Right lung (tissue), 10 donors: ENCODE data around the gene COX5B. TPM values are rescaled to one million over a fixed set of nuclear protein-coding genes. Genes with fewer than 3 reads are reported as not detected.
A peak's percentile ranks its signal among the peaks of the same experiment; 100 is the strongest.
"Not testable (repeated sequence)": the region's sequence is repeated elsewhere in the genome, so short reads cannot be mapped to it uniquely, and the experiment has no call there.

Experiments
- DNase-seq, 2 donors: peaks; one replicate each; pipeline ENCODE4 v3.0.0-alpha.2; 2013
- long read RNA-seq, 8 donors: transcript quantifications; one replicate each; lab custom pipeline, GENCODE V29; 2026
- polyA plus RNA-seq, 5 donors: library from polyadenylated mRNA; unstranded; fragments of 120-200 nt; gene quantifications; one replicate each; pipeline versions ENCODE4 v1.2.1 to v1.2.3, GENCODE V29; 2013; ENCODE audit warnings: inconsistent platforms in 1 of 5, low replicate concordance in 1 of 5; ENCODE audit not compliant: insufficient read length in 5 of 5, insufficient read depth in 1 of 5

COX5B gene, protein sequence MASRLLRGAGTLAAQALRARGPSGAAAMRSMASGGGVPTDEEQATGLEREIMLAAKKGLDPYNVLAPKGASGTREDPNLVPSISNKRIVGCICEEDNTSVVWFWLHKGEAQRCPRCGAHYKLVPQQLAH
- polyA plus RNA-seq: 100 to 1,000 TPM; 110 to 149 (median 127) TPM
- long read RNA-seq, donor 1, transcript COX5B-201 (4 exons, 712 nt): major isoform, 320 of 380 reads
- long read RNA-seq, donor 1, partial matches to known transcripts: 54 of 380 reads
- long read RNA-seq, donor 1, other reads (novel, unspliced or antisense): 6 of 380 reads
- long read RNA-seq, donor 2, transcript COX5B-201 (4 exons, 712 nt): major isoform, 116 of 122 reads
- long read RNA-seq, donor 2, partial matches to known transcripts: 5 of 122 reads
- long read RNA-seq, donor 2, other reads (novel, unspliced or antisense): 0 of 122 reads
- long read RNA-seq, donor 3, transcript COX5B-201 (4 exons, 712 nt): major isoform, 254 of 315 reads
- long read RNA-seq, donor 3, partial matches to known transcripts: 60 of 315 reads
- long read RNA-seq, donor 3, other reads (novel, unspliced or antisense): 0 of 315 reads
- long read RNA-seq, donor 4, transcript COX5B-201 (4 exons, 712 nt): major isoform, 168 of 191 reads
- long read RNA-seq, donor 4, partial matches to known transcripts: 22 of 191 reads
- long read RNA-seq, donor 4, other reads (novel, unspliced or antisense): 0 of 191 reads
- long read RNA-seq, donor 5, transcript COX5B-201 (4 exons, 712 nt): major isoform, 363 of 399 reads
- long read RNA-seq, donor 5, partial matches to known transcripts: 29 of 399 reads
- long read RNA-seq, donor 5, other reads (novel, unspliced or antisense): 6 of 399 reads
- long read RNA-seq, donor 6, transcript COX5B-201 (4 exons, 712 nt): major isoform, 305 of 316 reads
- long read RNA-seq, donor 6, partial matches to known transcripts: 10 of 316 reads
- long read RNA-seq, donor 6, other reads (novel, unspliced or antisense): 0 of 316 reads
- long read RNA-seq, donor 7, transcript COX5B-201 (4 exons, 712 nt): major isoform, 85 of 86 reads
- long read RNA-seq, donor 7, partial matches to known transcripts: 0 of 86 reads
- long read RNA-seq, donor 7, other reads (novel, unspliced or antisense): 0 of 86 reads
- long read RNA-seq, donor 8, transcript COX5B-201 (4 exons, 712 nt): major isoform, 100 of 113 reads
- long read RNA-seq, donor 8, partial matches to known transcripts: 13 of 113 reads
- long read RNA-seq, donor 8, other reads (novel, unspliced or antisense): 0 of 113 reads

DNA sequence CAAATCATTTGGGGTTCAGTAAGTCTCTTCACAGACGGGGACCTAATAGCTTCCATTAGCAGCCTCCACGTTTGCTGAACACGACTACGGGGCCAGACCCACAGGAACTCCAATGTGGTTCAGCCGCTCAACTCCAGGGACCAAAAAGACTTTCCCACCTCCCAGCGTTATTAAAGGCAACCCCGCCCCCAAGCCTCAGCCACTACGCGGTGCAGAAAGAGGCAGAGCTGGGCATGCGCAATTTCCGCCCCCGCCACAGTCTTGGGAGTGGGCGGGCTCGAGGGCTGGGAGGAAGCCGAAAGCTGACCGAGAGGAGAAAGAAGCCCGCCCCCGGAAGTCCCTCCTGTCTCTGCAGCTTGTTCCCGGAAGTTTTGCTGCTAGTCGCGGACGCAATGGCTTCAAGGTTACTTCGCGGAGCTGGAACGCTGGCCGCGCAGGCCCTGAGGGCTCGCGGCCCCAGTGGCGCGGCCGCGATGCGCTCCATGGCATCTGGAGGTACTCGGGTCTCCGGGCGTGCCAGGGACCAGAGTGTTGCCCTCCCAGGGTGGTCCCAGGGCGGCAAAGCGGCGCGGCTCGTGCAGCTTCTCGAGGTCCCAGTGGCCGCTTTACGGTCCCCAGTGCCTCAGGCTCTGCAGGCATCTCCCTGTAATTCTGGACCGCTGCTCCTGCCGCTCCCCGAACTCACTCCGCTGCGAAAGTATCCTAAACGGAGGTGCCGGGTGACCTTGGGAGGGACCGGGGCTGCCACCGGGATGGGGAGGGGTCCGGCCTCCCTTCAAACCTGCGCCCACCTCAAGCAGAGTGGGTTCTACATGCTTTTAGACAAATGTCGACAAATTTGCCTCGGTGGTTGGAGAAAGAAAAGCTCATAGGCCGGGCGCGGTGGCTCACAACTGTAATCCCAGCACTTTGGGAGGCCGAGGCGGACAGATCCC, at the start of gene COX5B:
COX5B (plus strand) TSS at position 368 of the 935 bp plus-strand sequence; CDS start at position 393, 25 bp downstream.
- DNase-seq: peak; percentile 96 to 97

DNA sequence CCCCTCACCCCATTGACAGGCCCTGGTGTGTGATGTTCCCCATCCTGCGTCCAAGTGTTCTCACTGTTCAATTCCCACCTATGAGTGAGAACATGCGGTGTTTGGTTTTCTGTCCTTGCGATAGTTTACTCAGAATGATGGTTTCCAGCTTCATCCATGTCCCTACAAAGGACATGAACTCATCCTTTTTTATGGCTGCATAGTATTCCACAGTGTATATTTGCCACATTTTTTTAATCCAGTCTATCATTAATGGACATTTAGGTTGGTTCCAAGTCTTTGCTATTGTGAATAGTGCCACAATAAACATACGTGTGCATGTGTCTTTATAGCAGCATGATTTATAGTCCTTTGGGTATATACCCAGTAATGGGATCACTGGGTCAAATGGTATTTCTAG, 49.7 kb upstream of the COX5B start:
- not testable (repeated sequence) for DNase-seq

DNA sequence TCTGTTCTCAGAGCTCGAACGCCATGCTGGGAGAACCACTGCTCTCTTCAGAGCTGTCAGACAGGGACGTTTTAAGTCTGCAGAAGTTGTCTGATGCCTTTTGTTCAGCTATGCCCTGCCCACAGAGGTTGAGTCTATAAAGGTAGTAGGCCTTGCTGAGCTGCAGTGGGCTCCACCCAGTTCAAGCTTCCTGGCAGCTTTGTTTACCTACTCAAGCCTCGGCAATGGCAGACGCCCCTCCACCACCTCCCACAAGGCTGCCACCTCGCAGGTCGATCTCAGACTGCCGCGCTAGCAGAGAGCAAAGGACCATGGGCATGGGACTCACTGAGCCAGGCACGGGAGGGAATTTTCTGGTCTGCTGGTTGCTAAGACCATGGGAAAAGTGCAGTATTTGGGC, 44.3 kb upstream of the COX5B start:
- DNase-seq: not testable (repeated sequence)

DNA sequence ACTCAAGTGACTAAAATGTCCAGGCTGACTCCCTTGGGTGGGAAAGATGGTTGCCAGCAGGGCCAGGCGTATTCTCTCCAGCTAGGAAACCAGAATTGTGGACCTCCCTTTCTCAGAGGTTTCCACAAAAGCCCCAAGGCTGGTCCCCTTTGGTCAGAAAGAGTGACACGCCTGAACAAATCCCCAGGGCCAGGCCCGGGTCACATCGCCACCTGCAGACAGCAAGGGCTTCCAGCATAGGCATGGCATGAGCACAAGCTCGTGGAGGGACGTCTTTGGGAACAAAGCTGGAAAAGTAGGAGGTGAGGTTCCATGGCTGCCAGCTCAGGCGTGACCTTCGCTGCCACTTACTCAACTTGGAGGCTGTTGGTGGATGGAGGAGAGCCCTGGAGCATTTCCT, 40.8 kb upstream of the COX5B start:
- not testable (repeated sequence) for DNase-seq

DNA sequence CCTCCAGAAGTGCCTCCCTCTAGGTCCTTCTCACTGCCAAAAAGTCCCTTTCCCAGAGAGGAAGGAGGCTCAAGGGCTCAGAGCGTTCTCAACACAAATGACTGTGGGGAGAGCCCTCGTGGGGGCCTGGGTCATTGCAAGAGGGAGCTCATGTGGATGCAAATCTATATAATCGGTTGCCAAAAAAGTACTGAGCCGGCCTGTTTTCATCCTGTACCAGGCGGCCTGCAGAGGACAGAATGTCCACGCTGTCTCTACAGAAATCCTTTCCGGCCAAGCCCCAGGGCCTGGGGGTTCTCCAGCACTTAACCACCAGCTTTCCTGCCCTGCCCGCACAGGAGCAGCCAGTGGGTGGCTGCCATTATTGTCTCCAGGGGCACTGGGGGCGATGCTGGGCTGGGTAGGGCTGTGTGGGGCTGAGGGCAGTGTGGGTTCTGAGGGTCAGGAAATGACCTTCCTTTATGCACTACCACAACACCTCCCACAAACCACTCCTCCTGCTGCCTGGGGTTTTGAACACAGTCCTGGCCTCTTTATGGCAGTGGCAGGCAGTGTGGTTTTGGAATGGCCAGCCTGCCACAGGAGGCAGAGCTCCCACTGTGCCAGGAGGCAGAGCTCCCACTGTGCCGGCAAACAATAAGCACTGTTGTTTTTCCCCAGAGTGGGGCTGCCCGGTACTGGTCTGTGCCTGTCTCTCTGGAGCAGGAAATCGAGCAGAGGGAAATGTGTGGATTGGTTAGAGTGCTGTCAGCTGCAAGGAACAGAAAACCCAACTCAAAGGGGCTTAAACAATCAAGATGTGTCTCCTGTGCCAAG, 40.1 kb upstream of the COX5B start:
- not testable (repeated sequence) for DNase-seq

DNA sequence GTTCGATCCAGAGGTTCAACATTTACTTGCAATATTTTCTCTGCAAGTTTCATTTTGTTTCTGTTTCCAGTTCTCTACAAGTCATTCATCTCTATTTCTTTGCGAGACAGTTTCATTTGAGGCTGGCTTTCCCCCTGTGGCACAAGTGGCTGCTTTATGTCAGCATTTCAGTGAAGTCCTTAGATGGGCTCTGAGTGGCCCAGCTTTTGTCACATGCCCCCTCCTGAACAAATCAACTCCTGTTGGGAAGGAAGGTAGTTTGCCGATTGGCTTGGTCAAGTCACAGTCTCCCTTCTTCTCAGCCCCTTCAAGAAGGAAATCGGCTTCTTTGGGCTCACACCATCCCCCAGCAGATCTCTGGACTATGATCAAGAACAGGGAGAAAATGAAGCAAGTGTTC, 37.1 kb upstream of the COX5B start:
- DNase-seq: not testable (repeated sequence)

DNA sequence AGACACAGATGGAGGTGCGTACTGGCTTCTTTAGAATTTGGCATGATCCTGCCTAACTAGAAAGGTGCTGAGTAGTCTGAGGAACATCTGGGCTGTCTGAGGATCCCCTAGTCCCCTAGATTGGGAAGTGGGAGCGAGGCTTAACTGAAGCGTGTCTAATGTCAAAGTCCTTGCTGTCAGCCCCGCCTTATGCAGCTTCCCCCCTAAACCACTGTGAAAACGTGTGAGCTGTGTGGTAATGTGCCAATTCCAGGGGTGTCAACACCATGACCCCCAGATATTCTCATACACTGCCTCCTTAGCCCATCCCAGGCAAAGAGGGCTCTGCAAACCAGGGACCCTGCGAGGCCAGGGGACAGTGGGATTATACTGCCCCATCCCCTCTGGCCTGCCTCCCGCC, 34.0 kb upstream of the COX5B start:
- DNase-seq: not testable (repeated sequence)

DNA sequence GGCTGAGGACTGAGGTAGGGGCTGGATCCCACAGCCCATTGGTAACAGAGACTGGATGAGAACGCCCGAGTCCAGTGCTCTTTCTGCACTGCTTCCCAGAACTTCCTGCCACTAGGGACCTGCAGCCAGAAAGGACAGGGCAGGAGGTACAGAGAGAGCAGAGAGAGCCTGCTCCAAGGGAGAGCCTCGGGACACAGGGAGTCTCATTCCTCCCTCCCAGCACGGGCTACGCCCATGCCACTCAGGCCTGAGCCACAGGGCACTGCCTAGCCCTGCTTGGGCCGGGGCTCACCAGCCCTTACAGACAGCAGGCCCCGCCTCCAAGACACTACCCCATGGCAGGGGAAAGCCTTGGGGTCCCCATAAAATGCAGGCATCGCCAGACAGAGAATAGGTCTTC, 30.1 kb upstream of the COX5B start:
- not testable (repeated sequence) for DNase-seq

DNA sequence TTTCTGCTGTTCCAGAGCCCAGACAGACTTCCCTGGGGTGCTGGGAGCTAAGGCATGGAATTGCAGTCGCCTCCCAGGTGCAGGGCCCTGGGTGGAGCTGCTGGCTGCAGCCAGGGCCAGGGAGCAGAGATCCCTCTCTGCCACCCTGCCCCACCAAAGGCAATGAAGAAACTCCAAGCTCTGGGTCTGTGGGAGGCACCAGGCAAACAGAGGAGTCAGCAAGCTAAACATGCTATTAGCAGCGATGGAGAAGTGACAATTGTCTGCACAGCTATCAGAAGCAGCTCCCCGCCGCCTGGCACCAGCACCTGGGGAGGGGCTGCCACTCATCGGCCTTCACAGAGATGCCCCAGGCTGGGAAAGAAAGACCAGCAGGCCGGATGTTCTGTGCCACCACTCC, 28.0 kb upstream of the COX5B start:
- no peak for DNase-seq

DNA sequence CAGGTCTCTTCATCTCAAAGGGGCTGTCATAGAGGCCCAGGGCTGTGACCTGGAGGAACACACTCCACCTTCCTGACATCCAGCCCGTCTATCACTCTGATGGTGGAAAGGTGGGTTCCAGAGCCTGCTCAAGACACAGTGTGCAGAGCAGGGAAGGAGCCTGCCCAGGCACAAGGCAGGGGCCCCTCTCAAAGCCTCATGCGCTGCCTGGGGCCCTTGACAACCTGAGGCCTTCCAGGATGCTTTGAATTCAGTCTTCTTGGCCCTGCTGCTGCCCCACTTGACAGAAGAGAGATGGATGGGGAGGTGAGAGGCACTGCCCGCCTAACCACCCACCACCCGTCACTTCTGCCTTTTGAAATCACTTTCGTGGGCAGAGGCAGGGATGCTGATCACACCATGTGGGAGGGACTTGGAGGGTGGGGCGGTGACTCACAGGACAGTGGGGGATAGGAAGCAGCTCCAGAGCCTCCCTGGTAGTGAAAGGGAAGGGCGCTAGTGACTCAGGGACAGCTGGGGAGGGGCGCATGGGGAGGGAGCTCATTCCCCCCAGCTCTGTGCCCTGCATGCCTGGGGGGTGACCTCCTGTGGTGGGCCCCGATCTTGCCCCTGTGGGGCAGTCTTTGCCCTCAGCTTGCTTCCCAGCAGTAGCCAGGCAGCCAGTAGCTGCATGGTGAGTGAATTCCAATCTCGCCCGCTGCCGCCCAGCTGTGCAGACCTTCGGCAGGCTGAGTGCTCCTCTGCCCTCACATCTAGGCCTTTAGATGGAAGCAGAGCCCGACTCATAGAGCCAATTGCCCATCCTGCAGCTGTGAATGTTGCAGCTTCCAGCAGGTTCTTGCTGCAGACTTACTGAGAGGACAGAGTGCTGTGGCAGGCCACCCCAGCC, 26.7 kb upstream of the COX5B start:
- DNase-seq: not testable (repeated sequence)

DNA sequence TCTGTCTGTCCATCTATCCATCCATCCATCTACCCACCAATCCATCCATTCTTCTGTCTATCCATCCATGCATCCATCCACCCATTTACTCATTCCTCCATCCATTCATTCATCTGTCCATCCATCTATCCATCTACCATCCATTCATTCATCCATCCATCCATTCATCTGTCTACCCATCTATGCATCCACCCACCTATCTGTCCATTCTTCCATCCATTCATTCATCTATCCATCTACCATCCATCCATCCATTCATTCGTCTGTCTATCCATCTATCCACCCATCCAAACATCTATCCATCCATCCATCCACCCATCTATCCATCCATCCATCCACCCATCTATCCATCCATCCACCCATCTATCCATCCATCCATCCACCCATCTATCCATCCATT, 25.4 kb upstream of the COX5B start:
- DNase-seq: not testable (repeated sequence)

DNA sequence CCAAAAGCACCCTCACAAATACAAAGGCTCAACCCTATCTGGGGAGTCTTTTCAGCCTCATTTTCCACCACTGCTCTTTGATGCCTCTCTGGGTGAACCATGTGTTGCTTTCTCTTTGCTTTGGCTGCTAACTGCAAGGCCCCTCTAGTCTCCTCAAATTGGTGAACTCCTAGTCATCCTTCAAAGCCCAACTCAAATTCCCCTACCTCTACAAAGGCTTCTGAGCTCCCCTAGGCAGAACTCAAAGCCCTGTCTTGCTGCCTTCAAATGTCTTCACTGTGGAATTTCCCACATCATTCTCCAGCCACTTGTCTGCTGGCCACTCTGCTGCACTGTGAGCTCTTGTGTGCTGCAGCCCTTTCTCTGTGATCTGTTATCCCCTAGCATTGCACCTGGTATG, 22.9 kb upstream of the COX5B start:
- not testable (repeated sequence) for DNase-seq

DNA sequence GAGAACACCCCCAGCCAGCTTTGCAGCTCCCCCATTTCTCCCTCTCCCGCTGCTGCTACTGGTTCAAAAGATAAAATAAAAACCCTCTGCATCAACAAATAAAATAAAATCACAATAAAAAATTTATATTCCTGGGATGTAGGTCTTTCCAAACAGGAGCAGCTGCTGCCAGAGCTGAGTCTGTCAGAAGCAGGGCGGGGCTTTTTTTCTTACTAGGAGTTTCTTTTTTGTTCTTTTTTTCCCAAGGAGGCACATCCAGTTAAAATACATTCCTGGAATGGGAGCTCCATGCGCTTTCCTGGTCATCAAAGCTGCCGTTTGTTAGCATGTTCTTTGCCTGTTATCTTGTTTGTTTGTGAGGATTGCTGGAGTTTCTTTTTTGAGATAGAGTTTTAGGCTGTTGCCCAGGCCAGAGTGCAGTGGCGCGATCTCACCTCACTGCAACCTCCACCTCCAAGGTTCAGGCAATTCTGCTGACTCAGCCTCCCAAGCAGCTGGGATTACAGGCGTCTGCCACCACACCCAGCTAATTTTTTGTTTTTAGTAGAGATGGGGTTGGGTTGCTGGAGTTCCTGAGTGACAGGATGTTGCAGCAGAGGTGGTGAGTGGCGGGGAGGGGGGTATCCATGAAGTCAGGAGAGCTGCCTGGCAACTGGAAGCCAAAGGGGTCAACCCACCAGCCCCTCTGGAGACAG, 20.4 kb upstream of the COX5B start:
- DNase-seq: not testable (repeated sequence)

DNA sequence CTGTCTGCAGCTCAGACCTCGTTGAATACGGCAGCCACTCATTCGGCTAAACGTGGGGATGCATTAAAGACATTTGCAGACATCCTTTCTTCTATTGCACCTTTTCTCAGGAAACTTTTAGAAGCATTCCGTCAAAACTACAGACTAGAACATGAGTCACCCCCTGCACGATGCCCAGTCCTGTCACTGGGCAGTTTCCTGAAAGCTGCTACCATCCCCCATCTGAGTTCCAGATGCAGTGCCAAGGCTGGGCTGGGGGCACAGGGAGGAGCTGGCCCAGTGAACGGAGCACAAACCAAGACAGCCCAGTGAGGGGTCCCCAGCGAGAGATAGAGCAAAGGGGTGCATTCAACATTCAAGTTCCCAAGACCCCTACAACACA, 19.8 kb upstream of the COX5B start:
- DNase-seq: not testable (repeated sequence)

DNA sequence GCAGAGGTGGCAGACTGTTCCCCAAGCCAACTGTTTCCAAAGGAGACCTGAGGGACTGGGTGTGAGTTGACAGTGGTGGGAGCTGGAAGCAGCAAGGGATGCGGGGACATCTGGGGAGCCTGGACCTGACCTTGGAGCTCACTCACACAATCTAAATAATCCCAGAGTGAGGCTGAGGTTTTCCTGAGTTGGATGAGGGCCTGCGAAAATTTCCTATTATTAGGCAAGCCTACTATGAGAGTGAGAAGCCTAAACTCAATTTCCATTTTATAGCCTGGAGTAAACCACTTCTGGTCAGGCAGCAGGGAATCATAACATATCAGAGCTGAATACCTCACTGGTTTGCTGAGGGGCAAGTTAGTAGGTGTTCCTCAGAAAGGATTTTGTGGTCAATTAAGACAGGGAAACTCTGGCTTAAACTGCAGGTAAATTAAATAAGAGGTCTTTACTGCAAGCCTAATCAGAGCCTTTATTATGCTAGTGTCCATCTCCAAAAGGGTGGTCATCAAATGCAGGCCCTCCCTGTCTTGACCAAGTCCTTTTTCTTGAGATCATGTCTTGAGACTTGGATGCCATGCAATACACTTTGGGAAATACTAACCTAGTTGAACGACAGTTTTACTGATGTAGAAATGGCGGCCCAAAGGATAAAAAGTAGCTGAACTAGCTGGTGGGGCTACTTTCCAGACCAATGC, 1.7 kb upstream of the COX5B start:
- no peak for DNase-seq

DNA sequence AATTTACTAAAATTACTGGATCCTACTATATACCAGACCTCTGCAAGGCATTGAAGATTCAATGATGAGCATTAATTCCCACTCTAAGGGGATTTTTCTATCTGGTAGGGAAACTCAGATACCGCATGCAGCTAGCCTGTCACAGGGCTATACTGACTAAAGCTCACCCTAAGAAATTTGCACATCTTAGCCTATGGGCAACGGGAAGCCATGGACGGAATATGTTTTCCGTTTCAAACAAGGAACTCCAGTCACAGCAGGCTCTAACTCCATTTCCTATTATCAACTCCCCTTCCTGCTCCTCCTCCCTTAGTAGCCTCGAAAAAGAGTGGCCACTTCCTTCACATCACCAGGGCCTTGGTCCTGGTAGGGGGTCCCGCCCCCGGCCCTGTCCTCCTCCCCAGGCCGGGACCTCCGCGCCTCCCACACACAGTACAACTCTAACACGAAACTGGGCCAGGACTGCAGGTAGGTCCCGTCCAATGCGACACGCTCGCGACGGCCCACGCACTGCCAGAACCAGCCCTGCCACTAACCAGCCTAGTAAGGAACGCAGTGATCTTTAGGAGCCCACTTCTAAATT, 659 bp upstream of the COX5B start:
- DNase-seq: peak in 1 of 2 donors; percentile 20

DNA sequence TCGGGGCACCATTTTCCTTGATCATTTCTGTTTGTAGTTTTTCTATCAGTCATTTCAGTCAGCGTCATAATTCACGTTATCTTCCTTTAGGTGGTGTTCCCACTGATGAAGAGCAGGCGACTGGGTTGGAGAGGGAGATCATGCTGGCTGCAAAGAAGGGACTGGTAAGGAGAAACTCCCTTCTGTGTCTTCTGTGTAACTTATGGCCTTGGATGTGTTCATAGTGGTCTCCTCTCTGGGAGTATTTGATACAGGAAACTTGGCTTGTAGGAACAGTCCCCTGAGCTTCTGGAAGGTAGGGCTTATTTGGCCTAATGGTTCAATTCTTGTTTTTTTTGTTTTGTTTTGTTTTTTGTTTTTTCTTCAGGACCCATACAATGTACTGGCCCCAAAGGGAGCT, 1.1 kb downstream of the COX5B start:
- DNase-seq: no peak
